HL-60 (cell line): ENCODE measurements around the gene CD109.
A peak's percentile ranks its signal among the peaks of the same experiment; 100 is the strongest.
"Not testable (repeated sequence)": the region's sequence is repeated elsewhere in the genome, so short reads cannot be mapped to it uniquely, and the experiment has no call there.

ENCODE experiments used
- DNase-seq, 2 experiments: peaks; one replicate each; pipeline ENCODE4 v3.0.0-alpha.2; 2010 to 2020; ENCODE audit warnings: low read depth in 1 of 2, low spot score in 1 of 2
- H3K27ac ChIP-seq: fragments of 250-450 bp; sonication (Bioruptor Pico); replicated peaks from 2 replicates; pipeline ENCODE4 v1.5.1; 2020; ENCODE audit warnings: mild to moderate bottlenecking, moderate library complexity
- H3K27me3 ChIP-seq: fragments of 250-450 bp; sonication (Bioruptor Pico); 2 replicates; pipeline ENCODE4 v1.5.1; 2021; ENCODE audit warnings: mild to moderate bottlenecking, moderate library complexity; ENCODE audit not compliant: insufficient read depth, poor library complexity, severe bottlenecking
- H3K4me3 ChIP-seq: replicated peaks from 2 replicates; pipeline ENCODE4 v1.5.1; 2011; ENCODE audit warnings: mild to moderate bottlenecking, control low read depth, low read length; ENCODE audit not compliant: insufficient read depth
- CTCF ChIP-seq: IDR thresholded peaks from one replicate; pipeline ENCODE4 v1.5.1; 2011; ENCODE audit warnings: low read length, control low read depth, inconsistent platforms; ENCODE audit not compliant: insufficient read depth
- GABPA ChIP-seq: IDR thresholded peaks from 2 replicates; pipeline ENCODE4 v1.6.1; 2012; ENCODE audit warnings: low read depth
- POLR2AphosphoS5 ChIP-seq: IDR thresholded peaks from 2 replicates; pipeline ENCODE4 v1.6.1; 2012; ENCODE audit warnings: low read depth
- REST ChIP-seq: IDR thresholded peaks from 2 replicates; pipeline ENCODE4 v1.6.1; 2012; ENCODE audit warnings: low read depth; ENCODE audit not compliant: insufficient replicate concordance
- SPI1 ChIP-seq: IDR thresholded peaks from 2 replicates; pipeline ENCODE4 v1.6.1; 2012; ENCODE audit warnings: low read depth, mild to moderate bottlenecking, borderline replicate concordance

Gene CD109

GRCh38 chr6:73830119-73830518, 134.1 kb downstream of the CD109 start:
- Histone ChIP-seq H3K27me3 (no peaks in the 10 kb centered on the region), H3K27ac (no peak overlapping the region), H3K4me3 (no peak overlapping the region)
- no peak for TF ChIP-seq POLR2AphosphoS5
- no peak for TF ChIP-seq SPI1
- TF ChIP-seq GABPA = no peak
- DNase-seq = no peak

DNA sequence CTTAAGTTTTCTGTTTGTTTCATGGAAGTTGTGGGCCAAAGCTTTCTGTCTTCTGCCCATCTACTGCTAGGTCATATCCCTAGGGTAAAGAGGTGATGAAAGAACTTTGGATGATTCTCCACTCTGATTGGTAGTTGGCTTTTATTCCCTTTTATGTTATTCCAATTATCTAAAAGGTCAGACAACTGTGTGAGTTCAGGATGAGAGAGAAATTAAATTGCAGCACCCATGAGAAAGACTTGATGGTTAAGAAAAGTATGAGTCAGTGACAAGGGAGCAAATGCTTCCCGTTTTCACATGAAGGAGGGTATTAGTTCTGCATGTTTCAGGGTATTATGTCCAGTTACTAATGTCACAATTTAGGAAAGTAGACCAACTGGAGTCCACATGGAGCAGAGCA, 136.3 kb downstream of the CD109 start:
- no peak for TF ChIP-seq CTCF
- TF ChIP-seq REST = no peak
- no peak for TF ChIP-seq GABPA
- TF ChIP-seq SPI1 = no peak
- no peak for TF ChIP-seq POLR2AphosphoS5
- H3K27ac ChIP-seq = no peak overlapping the region
- no peaks in the 10 kb centered on the region for H3K27me3 ChIP-seq
- no peak for DNase-seq
- H3K4me3 ChIP-seq = no peak overlapping the region

- not testable (repeated sequence) for H3K27me3 ChIP-seq, DNase-seq, H3K4me3 ChIP-seq, H3K27ac ChIP-seq
These were observed 148.7 kb downstream of the CD109 start for GRCh38 chr6:73844696-73845095.

DNA sequence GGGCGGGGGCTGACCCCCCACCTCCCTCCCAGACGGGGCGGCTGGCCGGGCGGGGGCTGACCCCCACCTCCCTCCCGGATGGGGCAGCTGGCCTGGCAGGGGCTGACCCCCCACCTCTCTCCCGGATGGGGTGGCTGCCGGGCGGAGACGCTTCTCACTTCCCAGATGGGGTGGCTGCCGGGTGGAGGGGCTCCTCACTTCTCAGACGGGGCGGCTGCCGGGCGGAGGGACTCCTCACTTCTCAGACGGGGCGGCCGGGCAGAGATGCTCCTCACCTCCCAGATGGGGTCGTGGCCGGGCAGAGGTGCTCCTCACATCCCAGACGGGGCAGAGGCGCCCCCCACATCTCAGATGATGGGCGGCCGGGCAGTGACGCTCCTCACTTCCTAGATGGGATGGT, 155.0 kb downstream of the CD109 start:
- H3K4me3 ChIP-seq, H3K27ac ChIP-seq: not testable (repeated sequence)

DNA sequence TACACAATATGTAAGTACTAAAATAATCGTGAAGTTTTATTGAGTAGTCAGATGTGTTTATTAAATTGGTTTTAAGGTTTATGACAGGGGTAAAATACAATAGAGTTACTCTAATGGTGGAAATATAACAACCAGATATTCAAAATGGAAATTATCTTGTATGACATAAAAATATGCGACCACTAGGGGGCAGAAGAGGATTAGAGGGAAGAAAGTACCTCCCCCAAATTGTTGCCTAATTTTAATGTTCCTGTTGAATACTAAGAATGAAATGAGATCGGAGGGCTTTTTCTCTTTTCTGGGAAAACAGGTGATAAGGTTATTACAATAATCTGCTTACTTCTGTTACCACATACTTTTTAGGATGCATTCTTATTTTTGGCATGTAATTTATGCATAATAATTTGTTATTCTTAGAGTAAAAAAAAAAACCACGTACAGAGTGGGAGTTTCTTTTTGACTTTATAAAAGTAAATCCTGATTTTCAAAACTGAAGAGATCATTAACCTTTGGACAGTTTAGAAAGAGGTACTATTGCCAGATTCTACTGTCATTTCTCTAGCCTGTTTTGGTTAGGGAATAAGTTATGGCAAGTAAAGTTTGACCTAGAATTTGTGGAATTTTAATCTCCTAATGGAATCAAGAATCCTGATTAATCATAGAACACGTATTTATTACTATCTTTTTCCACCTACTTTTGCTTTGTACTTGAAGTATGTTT, 159.2 kb downstream of the CD109 start:
- no peak overlapping the region for H3K4me3 ChIP-seq
- no peak for TF ChIP-seq REST
- TF ChIP-seq POLR2AphosphoS5 = no peak
- TF ChIP-seq GABPA = no peak
- TF ChIP-seq SPI1 = no peak
- TF ChIP-seq CTCF = peak; percentile 37
- peak; percentile 15 to 53 for DNase-seq

More for the DNA sequence above, 155.0 kb downstream of the CD109 start:
- DNase-seq, H3K27me3 ChIP-seq: not testable (repeated sequence)

More for the DNA sequence above, 159.2 kb downstream of the CD109 start:
- Histone ChIP-seq H3K27me3 (no peaks in the 10 kb centered on the region), H3K27ac (no peak overlapping the region)
